H1 (cell line): Measurements from ENCODE around the gene CXCL16. TPM values are rescaled to one million over a fixed set of nuclear protein-coding genes. Genes with fewer than 3 reads are reported as not detected.

ENCODE experiments used
- CTCF ChIA-PET: fragments of 300-600 bp; sonication (Branson Sonifier 250); formaldehyde crosslinking; loops from one replicate; lab custom pipeline; 2021; ENCODE audit not compliant: partially characterized antibody; lab: Charles Lee
- POLR2A ChIA-PET: fragments of 300-600 bp; sonication (Branson Sonifier 250); formaldehyde crosslinking; loops from one replicate; lab custom pipeline; 2021; ENCODE audit warnings: inconsistent platforms; ENCODE audit not compliant: partially characterized antibody; lab: Charles Lee
- DNase-seq, 2 experiments: peaks; one replicate each; pipeline versions ENCODE4 v3.0.0 to v3.0.0-alpha.2; 2010 to 2022; ENCODE audit warnings: low spot score in 2 of 2, low read depth in 1 of 2, mixed read lengths in 1 of 2
- FAIRE-seq: peaks from 2 replicates; lab custom pipeline; 2011; peaks lifted over from hg19 to GRCh38; lab: Jason Lieb, UNC
- H2AFZ ChIP-seq: 2 replicates; pipeline ENCODE4 v1.8.1; 2012; ENCODE audit warnings: low read length, inconsistent platforms
- H2AK5ac ChIP-seq: 2 replicates; pipeline ENCODE4 v1.6.1; 2013; ENCODE audit warnings: low read depth, low read length
- H2BK120ac ChIP-seq: replicated peaks from 2 replicates; pipeline ENCODE3; 2013; ENCODE audit warnings: low read depth, low read length, inconsistent platforms
- H2BK12ac ChIP-seq: 2 replicates; pipeline ENCODE4 v1.6.1; 2013; ENCODE audit warnings: low read depth, low read length
- H2BK15ac ChIP-seq: 2 replicates; pipeline ENCODE4 v1.6.1; 2013; ENCODE audit warnings: low read length
- H2BK20ac ChIP-seq: 2 replicates; pipeline ENCODE4 v1.6.1; 2013; ENCODE audit warnings: low read length
- H2BK5ac ChIP-seq: 2 replicates; pipeline ENCODE4 v1.6.1; 2013; ENCODE audit warnings: low read depth, low read length
- H3K14ac ChIP-seq: 2 replicates; pipeline ENCODE4 v1.6.1; 2013; ENCODE audit warnings: inconsistent platforms; ENCODE audit not compliant: insufficient read length
- H3K18ac ChIP-seq: 2 replicates; pipeline ENCODE4 v1.6.1; 2013; ENCODE audit warnings: low read length; ENCODE audit errors: extremely low read depth
- H3K23ac ChIP-seq: 2 replicates; pipeline ENCODE4 v1.6.1; 2013; ENCODE audit warnings: inconsistent platforms; ENCODE audit not compliant: insufficient read length
- H3K23me2 ChIP-seq: 2 replicates; pipeline ENCODE4 v1.6.1; 2013; ENCODE audit warnings: low read depth, low read length
- H3K27ac ChIP-seq: 2 replicates; pipeline ENCODE4 v1.6.1; 2011; ENCODE audit warnings: low read depth, low read length, inconsistent platforms
- H3K27me3 ChIP-seq, 4 experiments: replicated peaks in 1 of 4; 1 replicate in 1 of 4; 2 replicates in 3 of 4; pipeline versions ENCODE4 v1.6.1 to v1.8.1; 2011 to 2013; ENCODE audit warnings: low read length in 3 of 4, mild to moderate bottlenecking in 3 of 4, inconsistent platforms in 2 of 4, mixed read lengths in 2 of 4, moderate library complexity in 1 of 4; ENCODE audit not compliant: control insufficient read depth in 3 of 4, insufficient read depth in 3 of 4; ENCODE audit errors: extremely low read depth in 1 of 4
- H3K36me3 ChIP-seq, 4 experiments: 2 replicates each; pipeline versions ENCODE4 v1.6.1 to v1.8.1; 2011 to 2013; ENCODE audit warnings: mild to moderate bottlenecking in 4 of 4, low read length in 3 of 4, moderate library complexity in 2 of 4, control low read depth in 1 of 4, inconsistent platforms in 1 of 4; ENCODE audit not compliant: insufficient read depth in 4 of 4, control insufficient read depth in 2 of 4
- H3K4ac ChIP-seq: replicated peaks from 2 replicates; pipeline ENCODE3; 2013; ENCODE audit warnings: low read length, low read depth, mixed read lengths, inconsistent platforms; ENCODE audit not compliant: insufficient read length
- H3K4me1 ChIP-seq, 4 experiments: replicated peaks in 1 of 4; 1 replicate in 1 of 4; 2 replicates in 3 of 4; pipeline versions ENCODE4 v1.6.1 to v1.8.1; 2011 to 2013; ENCODE audit warnings: low read length in 3 of 4, inconsistent platforms in 2 of 4, mixed read lengths in 1 of 4; ENCODE audit not compliant: insufficient read depth in 4 of 4, control insufficient read depth in 3 of 4
- H3K4me2 ChIP-seq, 2 experiments: 2 replicates each; pipeline versions ENCODE4 v1.6.1 to v1.8.1; 2011 to 2013; ENCODE audit warnings: low read depth in 2 of 2, low read length in 2 of 2, control low read depth in 1 of 2, inconsistent platforms in 1 of 2, mild to moderate bottlenecking in 1 of 2; ENCODE audit not compliant: insufficient read depth in 1 of 2
- H3K4me3 ChIP-seq, 4 experiments: fragments of 200-600, 300-600 bp in 1 of 4; sonication (generic), shearing (Covaris generic), sonication (Bioruptor Twin) in 1 of 4; 2 replicates each; pipeline versions ENCODE4 v1.5.1 to v1.8.1; 2011 to 2016; ENCODE audit warnings: low read length in 4 of 4, low read depth in 3 of 4, control low read depth in 2 of 4, inconsistent platforms in 2 of 4, mild to moderate bottlenecking in 2 of 4, mixed read lengths in 1 of 4, moderate library complexity in 1 of 4; ENCODE audit not compliant: insufficient read depth in 2 of 4; ENCODE audit errors: extremely low read depth in 1 of 4
- H3K56ac ChIP-seq: replicated peaks from 2 replicates; pipeline ENCODE3; 2013; ENCODE audit warnings: low read depth, mild to moderate bottlenecking, mixed read lengths, low read length, inconsistent platforms; ENCODE audit not compliant: insufficient read length
- H3K79me1 ChIP-seq: 2 replicates; pipeline ENCODE4 v1.6.1; 2013; ENCODE audit warnings: low read depth, low read length, control low read depth
- H3K79me2 ChIP-seq, 2 experiments: 2 replicates each; pipeline versions ENCODE4 v1.6.1 to v1.8.1; 2012 to 2013; ENCODE audit warnings: low read length in 2 of 2, mild to moderate bottlenecking in 2 of 2, inconsistent platforms in 1 of 2; ENCODE audit not compliant: insufficient read depth in 2 of 2, control insufficient read depth in 1 of 2
- H3K9ac ChIP-seq, 4 experiments: replicated peaks in 1 of 4; 1 replicate in 1 of 4; 2 replicates in 3 of 4; pipeline versions ENCODE4 v1.6.1 to v1.8.1; 2011 to 2013; ENCODE audit warnings: low read depth in 3 of 4, low read length in 3 of 4, control low read depth in 2 of 4, mild to moderate bottlenecking in 2 of 4, moderate library complexity in 2 of 4, inconsistent platforms in 1 of 4; ENCODE audit errors: extremely low read depth in 1 of 4
- H3K9me3 ChIP-seq, 2 experiments: 2 replicates each; pipeline versions ENCODE4 v1.6.1 to v1.8.1; 2012 to 2013; ENCODE audit warnings: mild to moderate bottlenecking in 2 of 2, moderate library complexity in 2 of 2, control low read depth in 1 of 2, inconsistent platforms in 1 of 2, low read depth in 1 of 2, low read length in 1 of 2, mixed read lengths in 1 of 2; ENCODE audit not compliant: insufficient read depth in 2 of 2
- H4K20me1 ChIP-seq, 2 experiments: replicated peaks in 1 of 2; 2 replicates each; pipeline versions ENCODE3 to v1.8.1; 2011 to 2013; ENCODE audit warnings: inconsistent platforms in 2 of 2, low read length in 2 of 2, mild to moderate bottlenecking in 1 of 2; ENCODE audit not compliant: insufficient read depth in 2 of 2, control insufficient read depth in 1 of 2
- H4K5ac ChIP-seq: 2 replicates; pipeline ENCODE4 v1.6.1; 2013; ENCODE audit warnings: low read length, low read depth, mixed read lengths, inconsistent platforms; ENCODE audit not compliant: insufficient read length
- H4K8ac ChIP-seq: 2 replicates; pipeline ENCODE4 v1.8.0; 2013; ENCODE audit warnings: mild to moderate bottlenecking, moderate library complexity, low read length, inconsistent platforms; ENCODE audit not compliant: insufficient read depth; ENCODE audit errors: extremely low read depth
- H4K91ac ChIP-seq: replicated peaks from 2 replicates; pipeline ENCODE3; 2013; ENCODE audit warnings: low read length, mixed read lengths, inconsistent platforms; ENCODE audit not compliant: insufficient read length
- WGBS, 2 experiments: shearing (Covaris generic) in 1 of 2; methylation state at CpG; one replicate each; pipeline versions ENCODE4 v1.1.6 to v1.1.7; 2013 to 2015; ENCODE audit warnings: low lambda C conversion rate in 2 of 2, mixed read lengths in 2 of 2, inconsistent platforms in 1 of 2, low coverage in 1 of 2, missing lambda C conversion rate in 1 of 2; ENCODE audit not compliant: insufficient replicate concordance in 2 of 2, insufficient coverage in 1 of 2, insufficient read length in 1 of 2; ENCODE audit errors: extremely low coverage in 1 of 2, missing lambda C conversion rate in 1 of 2; 5-methylcytosine and 5-hydroxymethylcytosine counted together
- polyA plus RNA-seq, 7 experiments: library from polyadenylated mRNA; depleted of rRNA in 3 of 7; stranded (reverse) in 5 of 7; unstranded in 2 of 7; fragments of >200 nt in 5 of 7; fragments of 200-250 nt in 2 of 7; gene quantifications; 1 replicate in 5 of 7; 2 replicates in 1 of 7; 4 replicates in 1 of 7; pipeline versions ENCODE4 v1.2.1 to v1.2.3, GENCODE V29; 2011 to 2013; ENCODE audit warnings: missing spikeins in 2 of 7, mixed read lengths in 2 of 7
- total RNA-seq: library from RNA; stranded (reverse); fragmentation: NEBNext Ultra II Directional; extraction: Animal tissue kit (Norgen Biotek cat#: 25700); gene quantifications from 2 replicates; pipeline ENCODE4 v1.2.1, GENCODE V29; 2021

Gene CXCL16
- total and polyA plus RNA-seq, 2 of the 8 experiments (the other 6 are each of a cell fraction or from before 2014, with no cell fraction given) = 3.5 to 4.8 TPM

DNA sequence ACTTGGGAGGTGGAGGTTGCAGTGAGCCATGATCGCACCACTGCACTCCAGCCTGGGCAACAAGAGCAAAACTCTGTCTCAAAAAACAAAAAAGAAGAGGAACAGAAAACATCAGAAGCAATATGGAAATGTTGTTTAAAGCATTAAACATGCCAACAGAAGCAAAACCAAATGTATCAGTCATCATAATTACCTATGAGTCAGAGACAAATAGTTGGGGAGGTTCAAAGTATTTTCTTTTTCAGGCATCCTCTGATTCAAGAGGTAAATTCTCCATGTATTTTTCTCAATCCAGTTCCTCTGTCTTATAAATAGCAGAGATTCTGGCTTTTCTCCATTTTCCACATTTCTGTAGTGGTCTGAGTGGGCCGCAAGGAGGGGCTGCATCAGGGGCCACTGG is 29.9 kb upstream of the CXCL16 start:
- H2BK12ac ChIP-seq = no peak overlapping the region
- no peak overlapping the region for H2AFZ ChIP-seq
- no peak overlapping the region for H2BK20ac ChIP-seq
- H3K23me2 ChIP-seq = no peaks in the 10 kb centered on the region; the same call in 1 of the 2 replicates
- H3K27me3 ChIP-seq = no peaks in the 10 kb centered on the region
- H3K14ac ChIP-seq = no peak overlapping the region
- no peak overlapping the region for H3K56ac ChIP-seq
- no peaks in the 10 kb centered on the region for H3K9me3 ChIP-seq
- no peaks in the 10 kb centered on the region for H3K36me3 ChIP-seq
- ChIA-PET POLR2A (no interaction called here), CTCF (interaction anchor here (1.5 kb wide), 1 partner anchor 10 kb away, joined by 5 read pairs; no protein-coding TSS in a partner anchor)
- H3K4ac ChIP-seq = no peak overlapping the region
- H3K9ac ChIP-seq = no peak overlapping the region
- no peak overlapping the region for H4K91ac ChIP-seq
- no peak overlapping the region for H3K18ac ChIP-seq
- no peak overlapping the region for H4K5ac ChIP-seq
- no peak overlapping the region for H2BK120ac ChIP-seq
- H2AK5ac ChIP-seq = no peak overlapping the region
- H4K8ac ChIP-seq = no peak overlapping the region
- H3K79me1 ChIP-seq = no peaks in the 10 kb centered on the region; the same call in 1 of the 2 replicates
- FAIRE-seq (no peak), DNase-seq (no peak)
- no peaks in the 10 kb centered on the region for H3K4me1 ChIP-seq
- H3K79me2 ChIP-seq = no peaks in the 10 kb centered on the region
- H3K23ac ChIP-seq = no peak overlapping the region
- H2BK5ac ChIP-seq = no peak overlapping the region
- no peak overlapping the region for H3K4me2 ChIP-seq
- no peak overlapping the region for H3K27ac ChIP-seq
- no peaks in the 10 kb centered on the region for H4K20me1 ChIP-seq
- H2BK15ac ChIP-seq = no peak overlapping the region
- WGBS, 2 experiments = 86% methylated on average over 2 of the region's 2 CpGs; no CpG with 5 or more reads in 1 of the 2 experiments
- H3K4me3 ChIP-seq = no peak overlapping the region
